ENCODE data around the gene SDF2L1. TPM values are rescaled to one million over a fixed set of nuclear protein-coding genes. Genes with fewer than 3 reads are reported as not detected.
"Not testable (repeated sequence)": the region's sequence is repeated elsewhere in the genome, so short reads cannot be mapped to it uniquely, and the experiment has no call there.

Gene SDF2L1
- total RNA-seq, 1 donor from 2014 or later, result 87.1 TPM

DNA sequence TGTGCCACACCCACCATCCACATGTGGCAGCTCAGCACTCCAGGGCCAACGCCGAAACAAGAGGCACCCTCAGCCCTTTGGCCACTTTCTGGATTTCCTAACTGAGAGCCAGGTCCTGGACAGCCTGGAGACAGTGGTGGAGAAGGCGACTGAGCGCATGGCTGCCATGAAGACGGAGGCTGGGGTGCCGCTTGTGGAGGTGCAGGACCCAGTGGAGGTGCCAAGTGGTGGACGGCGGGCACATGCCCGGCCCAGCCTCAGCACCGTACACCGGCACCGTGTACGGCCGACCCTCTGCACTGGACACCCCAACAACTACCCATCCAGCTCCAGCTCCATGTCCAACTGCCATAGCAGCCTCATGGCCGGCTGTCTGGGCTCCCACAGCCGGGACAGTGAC lies 8.0 kb upstream of the SDF2L1 start:
- no peak overlapping the region for H3K4me3 ChIP-seq (ENCODE audit: low read depth, low read length)
- no peaks in the 10 kb centered on the region for H3K36me3 ChIP-seq (ENCODE audit: control insufficient read depth, insufficient read depth, low read length)
- no peak for DNase-seq (ENCODE audit: low read depth)
- TF ChIP-seq, protein P1, sequence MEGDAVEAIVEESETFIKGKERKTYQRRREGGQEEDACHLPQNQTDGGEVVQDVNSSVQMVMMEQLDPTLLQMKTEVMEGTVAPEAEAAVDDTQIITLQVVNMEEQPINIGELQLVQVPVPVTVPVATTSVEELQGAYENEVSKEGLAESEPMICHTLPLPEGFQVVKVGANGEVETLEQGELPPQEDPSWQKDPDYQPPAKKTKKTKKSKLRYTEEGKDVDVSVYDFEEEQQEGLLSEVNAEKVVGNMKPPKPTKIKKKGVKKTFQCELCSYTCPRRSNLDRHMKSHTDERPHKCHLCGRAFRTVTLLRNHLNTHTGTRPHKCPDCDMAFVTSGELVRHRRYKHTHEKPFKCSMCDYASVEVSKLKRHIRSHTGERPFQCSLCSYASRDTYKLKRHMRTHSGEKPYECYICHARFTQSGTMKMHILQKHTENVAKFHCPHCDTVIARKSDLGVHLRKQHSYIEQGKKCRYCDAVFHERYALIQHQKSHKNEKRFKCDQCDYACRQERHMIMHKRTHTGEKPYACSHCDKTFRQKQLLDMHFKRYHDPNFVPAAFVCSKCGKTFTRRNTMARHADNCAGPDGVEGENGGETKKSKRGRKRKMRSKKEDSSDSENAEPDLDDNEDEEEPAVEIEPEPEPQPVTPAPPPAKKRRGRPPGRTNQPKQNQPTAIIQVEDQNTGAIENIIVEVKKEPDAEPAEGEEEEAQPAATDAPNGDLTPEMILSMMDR (IDR thresholded peaks at IDR 0.05; ENCODE audit: insufficient read depth, low read length, poor library complexity, severe bottlenecking), result no peak
- H3K27me3 ChIP-seq (ENCODE audit: control insufficient read depth, insufficient read depth, low read length), result no peaks in the 10 kb centered on the region

DNA sequence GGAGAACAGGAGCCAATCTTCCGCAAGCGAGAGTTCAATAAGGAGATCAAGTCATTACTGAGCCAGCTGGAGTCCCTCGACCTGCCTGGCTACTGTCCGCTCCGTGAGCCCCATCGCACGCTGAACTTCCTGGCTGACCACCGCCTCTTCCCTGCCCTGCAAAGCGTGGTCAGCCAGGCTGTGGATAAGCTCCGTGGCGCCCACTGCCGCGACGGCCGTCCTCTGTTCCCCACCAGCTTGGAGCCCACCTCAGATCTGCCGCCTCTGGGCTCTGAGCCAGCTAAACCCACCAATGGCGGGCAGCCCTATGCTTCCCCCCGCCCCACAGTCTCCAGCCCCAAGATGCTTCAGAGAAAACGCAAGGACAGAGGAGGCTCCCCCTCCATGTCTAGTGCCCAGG lies 7.3 kb upstream of the SDF2L1 start:
- DNase-seq (ENCODE audit: low read depth), result no peak
- H3K27me3 ChIP-seq (ENCODE audit: control insufficient read depth, insufficient read depth, low read length), result no peaks in the 10 kb centered on the region
- H3K4me3 ChIP-seq (ENCODE audit: low read depth, low read length), result no peak overlapping the region
- no peaks in the 10 kb centered on the region for H3K36me3 ChIP-seq (ENCODE audit: control insufficient read depth, insufficient read depth, low read length)
- TF ChIP-seq, protein P1 (IDR thresholded peaks at IDR 0.05; ENCODE audit: insufficient read depth, low read length, poor library complexity, severe bottlenecking), result no peak

DNA sequence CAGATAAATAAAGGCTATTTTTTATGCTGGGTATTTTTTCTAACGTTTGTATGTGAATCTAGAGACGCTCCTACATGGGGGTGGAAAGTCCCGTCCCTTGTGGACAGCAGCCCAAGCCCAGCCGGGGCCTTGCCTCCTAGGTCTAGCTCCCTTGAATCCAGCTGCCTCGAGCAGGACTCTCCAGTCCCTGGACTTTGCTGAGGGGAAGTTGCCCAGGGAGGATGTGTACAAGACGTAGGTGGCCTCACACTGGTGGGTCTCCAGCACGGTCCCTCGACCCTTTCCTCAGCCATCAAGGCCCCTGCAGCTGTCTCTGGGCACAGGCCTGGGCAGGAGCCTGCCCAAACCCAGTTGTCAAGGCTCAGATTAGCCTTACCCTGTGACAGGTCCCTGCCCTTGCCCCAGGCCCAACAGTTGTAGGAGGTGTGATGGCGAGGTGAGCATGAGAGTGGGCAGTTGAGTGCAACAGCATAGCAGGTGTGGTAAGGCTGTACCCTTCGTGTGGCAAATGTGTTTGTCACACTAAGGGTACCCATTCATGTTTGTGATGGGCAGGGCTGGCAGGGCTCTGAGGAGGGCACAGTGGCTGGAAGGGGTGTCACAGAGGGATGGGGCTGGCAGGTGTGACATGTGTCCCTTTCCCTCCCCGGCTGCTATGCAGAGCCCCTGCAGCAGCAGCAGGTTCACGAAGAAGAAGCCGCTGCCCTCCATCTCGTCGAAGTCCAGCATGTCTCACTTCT lies 6.2 kb upstream of the SDF2L1 start:
- Histone ChIP-seq H3K36me3 (ENCODE audit: control insufficient read depth, insufficient read depth, low read length) (no peaks in the 10 kb centered on the region), H3K27me3 (ENCODE audit: control insufficient read depth, insufficient read depth, low read length) (no peaks in the 10 kb centered on the region), H3K4me3 (ENCODE audit: low read depth, low read length) (no peak overlapping the region)
- DNase-seq (ENCODE audit: low read depth), result no peak
- TF ChIP-seq, protein P1 (IDR thresholded peaks at IDR 0.05; ENCODE audit: insufficient read depth, low read length, poor library complexity, severe bottlenecking), result no peak

DNA sequence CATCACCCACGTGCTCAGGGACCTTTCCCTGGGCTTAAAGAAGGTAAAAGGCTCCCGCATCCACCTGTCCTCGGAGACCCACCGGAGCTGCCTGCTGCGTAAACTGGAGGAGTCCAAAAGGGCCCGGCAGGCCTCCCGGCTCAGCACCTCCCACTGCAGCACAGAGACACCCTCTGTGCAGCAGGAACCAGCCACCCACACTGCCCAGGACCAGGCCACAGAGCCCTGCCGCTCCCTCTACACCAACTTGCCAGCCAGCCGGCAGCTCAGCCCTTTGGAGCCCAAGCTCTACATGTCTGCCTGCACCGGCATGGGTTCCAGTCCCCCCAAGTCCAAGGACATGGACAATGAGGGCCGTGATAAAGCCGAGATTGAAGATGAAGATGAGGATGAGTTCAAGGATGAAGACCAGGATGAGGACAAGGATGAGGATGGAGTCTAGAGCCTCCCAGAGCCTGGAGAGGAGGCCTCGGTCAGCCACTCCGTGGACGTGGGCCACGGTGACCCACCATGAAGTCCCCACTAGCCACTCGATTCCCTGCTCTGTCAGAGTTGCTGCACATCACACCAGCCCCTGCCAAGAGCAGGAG lies 5.4 kb upstream of the SDF2L1 start:
- no peak overlapping the region for H3K4me3 ChIP-seq (ENCODE audit: low read depth, low read length)
- no peaks in the 10 kb centered on the region for H3K36me3 ChIP-seq (ENCODE audit: control insufficient read depth, insufficient read depth, low read length)
- TF ChIP-seq, protein P1 (IDR thresholded peaks at IDR 0.05; ENCODE audit: insufficient read depth, low read length, poor library complexity, severe bottlenecking), result no peak
- no peaks in the 10 kb centered on the region for H3K27me3 ChIP-seq (ENCODE audit: control insufficient read depth, insufficient read depth, low read length)
- no peak for DNase-seq (ENCODE audit: low read depth)

DNA sequence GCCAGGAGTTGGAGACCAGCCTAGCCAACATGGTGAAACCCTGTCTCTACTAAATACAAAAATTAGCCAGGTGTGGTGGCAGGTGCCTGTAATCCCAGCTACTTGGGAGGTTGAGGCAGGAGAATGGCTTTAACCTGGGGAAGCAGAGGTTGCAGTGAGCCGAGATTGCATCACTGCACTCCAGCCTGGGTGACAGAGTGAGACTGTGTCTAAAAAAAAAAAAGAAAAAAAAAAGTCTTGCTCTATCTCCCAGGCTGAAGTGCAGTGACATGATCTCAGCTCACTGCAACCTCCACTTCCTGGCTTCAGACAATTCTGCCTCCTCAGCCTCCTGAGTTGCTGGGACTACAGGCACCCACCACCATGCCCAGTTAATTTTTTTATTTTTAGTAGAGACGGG lies 4.7 kb upstream of the SDF2L1 start:
- H3K4me3 ChIP-seq (ENCODE audit: low read depth, low read length); DNase-seq (ENCODE audit: low read depth); H3K36me3 ChIP-seq (ENCODE audit: control insufficient read depth, insufficient read depth, low read length); H3K27me3 ChIP-seq (ENCODE audit: control insufficient read depth, insufficient read depth, low read length): not testable (repeated sequence)

DNA sequence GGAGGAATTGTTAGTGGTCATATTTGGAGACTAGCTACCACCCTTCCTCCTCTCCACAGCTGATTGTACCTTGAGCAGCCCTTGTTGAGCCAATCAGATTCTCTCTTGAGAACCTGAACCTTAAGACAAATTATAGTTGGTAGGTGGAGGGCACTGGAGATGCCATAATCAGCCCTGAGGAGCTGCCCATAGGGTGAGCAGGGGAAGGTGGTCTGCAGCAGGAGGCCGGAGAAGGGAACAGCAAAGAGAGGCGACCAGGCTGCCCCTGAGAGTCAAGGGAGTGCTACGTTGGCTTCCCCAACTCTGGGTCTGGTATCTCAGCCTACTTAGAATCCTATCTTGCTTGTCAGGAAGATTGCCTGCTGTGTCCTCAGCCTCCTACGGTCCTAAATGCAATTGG lies 2.7 kb upstream of the SDF2L1 start:
- no peaks in the 10 kb centered on the region for H3K27me3 ChIP-seq (ENCODE audit: control insufficient read depth, insufficient read depth, low read length)
- no peak overlapping the region for H3K4me3 ChIP-seq (ENCODE audit: low read depth, low read length)
- no peak for DNase-seq (ENCODE audit: low read depth)
- TF ChIP-seq, protein P1 (IDR thresholded peaks at IDR 0.05; ENCODE audit: insufficient read depth, low read length, poor library complexity, severe bottlenecking), result no peak
- H3K36me3 ChIP-seq (ENCODE audit: control insufficient read depth, insufficient read depth, low read length), result peaks cover 2% of the 10 kb centered on the region
